Mesendoderm (in vitro differentiated cells): ENCODE measurements around the gene LRRTM4.

Experiments used
- DNase-seq: peaks from one replicate; pipeline ENCODE4 v3.0.0; 2013
- H2AK5ac ChIP-seq: 2 replicates; pipeline ENCODE4 v1.6.1; 2013; ENCODE audit warnings: low read length, inconsistent platforms
- H2BK120ac ChIP-seq: 2 replicates; pipeline ENCODE4 v1.6.1; 2013; ENCODE audit warnings: low read depth, mild to moderate bottlenecking, low read length, moderate library complexity, mixed read lengths
- H2BK15ac ChIP-seq: replicated peaks from 2 replicates; pipeline ENCODE4 v1.6.1; 2013; ENCODE audit warnings: low read depth, mild to moderate bottlenecking, moderate library complexity
- H2BK5ac ChIP-seq: 2 replicates; pipeline ENCODE4 v1.6.1; 2013; ENCODE audit warnings: low read length, inconsistent platforms
- H3K18ac ChIP-seq: 2 replicates; pipeline ENCODE4 v1.6.1; 2013; ENCODE audit warnings: mild to moderate bottlenecking, low read length, mixed read lengths
- H3K23ac ChIP-seq: one replicate; pipeline ENCODE4 v1.6.1; 2013; ENCODE audit warnings: low read length
- H3K27ac ChIP-seq: 2 replicates; pipeline ENCODE4 v1.5.1; 2013; ENCODE audit warnings: low read depth, mild to moderate bottlenecking, inconsistent platforms, low read length, moderate library complexity
- H3K27me3 ChIP-seq: 2 replicates; pipeline ENCODE4 v1.6.1; 2013; ENCODE audit warnings: low read length, control low read depth, mild to moderate bottlenecking, inconsistent platforms; ENCODE audit not compliant: insufficient read depth, poor library complexity
- H3K36me3 ChIP-seq: 2 replicates; pipeline ENCODE4 v1.6.1; 2013; ENCODE audit warnings: low read length, inconsistent platforms; ENCODE audit not compliant: control insufficient read depth, insufficient read depth
- H3K4ac ChIP-seq: one replicate; pipeline ENCODE4 v1.6.1; 2013; ENCODE audit warnings: low read depth, mild to moderate bottlenecking, low read length, moderate library complexity
- H3K4me1 ChIP-seq: 2 replicates; pipeline ENCODE4 v1.6.1; 2013; ENCODE audit warnings: low read depth, low read length, inconsistent platforms; ENCODE audit not compliant: control insufficient read depth
- H3K4me2 ChIP-seq: 2 replicates; pipeline ENCODE4 v1.6.1; 2013; ENCODE audit warnings: low read length
- H3K4me3 ChIP-seq: 2 replicates; pipeline ENCODE4 v1.5.1; 2013; ENCODE audit warnings: mild to moderate bottlenecking, low read length
- H3K56ac ChIP-seq: one replicate; pipeline ENCODE4 v1.6.1; 2013; ENCODE audit warnings: low read length
- H3K79me1 ChIP-seq: 2 replicates; pipeline ENCODE4 v1.6.1; 2013; ENCODE audit warnings: low read length, inconsistent platforms
- H3K79me2 ChIP-seq: 2 replicates; pipeline ENCODE4 v1.6.1; 2013; ENCODE audit warnings: mild to moderate bottlenecking, low read length; ENCODE audit not compliant: control insufficient read depth, insufficient read depth
- H3K9ac ChIP-seq: 2 replicates; pipeline ENCODE4 v1.6.1; 2013; ENCODE audit warnings: low read length, inconsistent platforms
- H4K5ac ChIP-seq: one replicate; pipeline ENCODE4 v1.6.1; 2013; ENCODE audit warnings: low read length
- H4K8ac ChIP-seq: one replicate; pipeline ENCODE4 v1.6.1; 2013; ENCODE audit warnings: low read depth, mild to moderate bottlenecking, control low read depth, low read length, moderate library complexity
- WGBS: extraction: QIAGEN DNeasy Blood & Tissue Kit; methylation state at CpG from one replicate; pipeline ENCODE4 v1.1.7; 2013; ENCODE audit warnings: low lambda C conversion rate, missing lambda C conversion rate; ENCODE audit not compliant: insufficient coverage; ENCODE audit errors: extremely low coverage; 5-methylcytosine and 5-hydroxymethylcytosine counted together

Gene LRRTM4

DNA sequence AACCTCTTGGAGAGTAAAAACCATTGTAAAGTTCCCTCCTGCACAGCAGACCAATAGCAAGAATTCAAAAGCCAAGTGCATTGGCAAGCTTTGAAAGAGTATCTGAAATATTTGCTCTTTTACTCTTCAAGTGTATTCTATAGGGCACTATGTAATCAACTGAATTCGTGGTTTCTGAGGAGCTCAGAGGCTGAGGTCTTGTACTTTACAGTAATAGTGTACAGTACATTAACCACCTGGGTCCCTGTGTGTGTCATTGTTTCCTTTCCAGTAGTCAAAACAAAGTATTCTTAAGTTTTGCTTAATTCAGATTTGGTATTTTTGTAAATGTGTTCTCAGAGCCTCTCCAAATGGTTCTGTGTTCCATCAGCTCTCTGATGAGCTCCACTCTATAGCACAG, 769.7 kb downstream of the LRRTM4 start:
- Histone ChIP-seq H2AK5ac (no peak overlapping the region), H4K8ac (no peak overlapping the region)
- WGBS = no CpG with 5 or more reads among the region's 1 CpG

DNA sequence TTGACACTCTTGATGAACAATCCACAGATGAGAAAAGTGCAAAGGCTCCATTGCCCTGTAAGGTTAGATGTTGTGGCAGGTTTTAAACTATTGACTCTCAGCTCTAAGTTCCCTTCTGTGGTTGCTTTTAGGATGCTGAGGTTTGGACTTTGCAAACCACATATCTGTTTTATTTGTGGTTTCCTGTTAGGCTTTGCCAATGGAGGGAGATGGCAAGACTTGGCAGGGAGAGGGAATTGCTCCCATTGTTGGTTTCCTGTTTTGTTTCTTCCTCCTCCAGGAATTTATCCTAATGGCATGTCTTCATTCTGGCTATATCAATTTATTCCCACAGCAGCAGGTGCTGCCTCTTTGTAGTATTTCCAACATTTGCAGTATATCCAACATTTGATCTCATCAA, 772.3 kb downstream of the LRRTM4 start:
- Histone ChIP-seq H3K36me3 (no peaks in the 10 kb centered on the region), H3K56ac (no peak overlapping the region), H3K79me2 (no peaks in the 10 kb centered on the region), H3K9ac (no peak overlapping the region), H3K4ac (no peak overlapping the region), H3K23ac (no peak overlapping the region), H3K27me3 (no peaks in the 10 kb centered on the region), H4K8ac (no peak overlapping the region), H3K4me3 (no peak overlapping the region), H3K18ac (no peak overlapping the region), H2BK5ac (no peak overlapping the region), H3K79me1 (no peaks in the 10 kb centered on the region), H2BK120ac (no peak overlapping the region), H3K4me2 (no peak overlapping the region), H3K4me1 (no peaks in the 10 kb centered on the region), H4K5ac (no peak overlapping the region), H3K27ac (no peak overlapping the region), H2AK5ac (no peak overlapping the region), H2BK15ac (no peak overlapping the region)
- no peak for DNase-seq

More for the DNA sequence above, 769.7 kb downstream of the LRRTM4 start:
- no peak overlapping the region for H3K56ac ChIP-seq
- H4K5ac ChIP-seq = no peak overlapping the region
- H3K36me3 ChIP-seq = no peaks in the 10 kb centered on the region
- no peak overlapping the region for H3K4me2 ChIP-seq
- H3K27me3 ChIP-seq = no peaks in the 10 kb centered on the region
- no peak overlapping the region for H2BK120ac ChIP-seq
- H3K9ac ChIP-seq = no peak overlapping the region
- H3K4ac ChIP-seq = no peak overlapping the region
- DNase-seq = no peak
- no peaks in the 10 kb centered on the region for H3K79me1 ChIP-seq
- H3K4me1 ChIP-seq = no peaks in the 10 kb centered on the region
- no peak overlapping the region for H3K4me3 ChIP-seq
- no peak overlapping the region for H3K23ac ChIP-seq
- no peak overlapping the region for H3K18ac ChIP-seq
- no peak overlapping the region for H2BK5ac ChIP-seq
- H3K79me2 ChIP-seq = no peaks in the 10 kb centered on the region
- no peak overlapping the region for H3K27ac ChIP-seq
- H2BK15ac ChIP-seq = no peak overlapping the region

DNA sequence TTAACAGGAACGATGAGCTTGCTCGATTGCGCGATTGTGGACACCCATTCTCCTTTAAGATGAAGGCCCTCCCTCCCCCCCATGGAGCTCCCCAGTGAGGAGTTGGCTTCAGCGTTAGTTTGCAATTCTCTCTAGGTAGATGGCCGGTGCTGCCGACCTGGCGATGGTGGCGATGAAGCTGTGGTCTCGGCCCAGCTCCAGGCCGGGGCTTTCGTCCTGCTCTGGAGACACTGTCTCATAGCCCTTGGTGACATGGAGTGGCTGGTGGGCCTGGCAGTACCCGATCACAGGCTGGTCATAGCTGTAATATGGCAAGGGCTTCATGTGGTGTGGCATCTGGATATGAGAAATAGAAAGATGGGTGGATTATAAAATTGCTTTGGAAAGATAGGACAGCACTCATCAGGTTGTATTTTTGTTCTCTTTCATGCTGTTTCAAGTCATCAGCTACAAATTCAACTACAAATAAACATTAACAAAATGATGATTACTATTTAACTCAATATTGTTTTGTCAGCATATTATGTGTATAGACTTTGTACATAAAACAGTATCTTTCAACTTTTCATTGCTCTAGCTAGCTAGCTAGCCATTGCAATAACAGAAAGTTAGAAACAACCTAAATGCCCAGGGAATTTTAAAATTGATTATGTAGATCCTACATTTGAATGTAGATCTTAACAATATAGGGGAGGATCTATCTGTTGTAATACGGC, 773.4 kb downstream of the LRRTM4 start:
- no peak overlapping the region for H2BK15ac ChIP-seq
- H3K27ac ChIP-seq = no peak overlapping the region
- no peak overlapping the region for H3K18ac ChIP-seq
- H2BK5ac ChIP-seq = no peak overlapping the region
- no peak overlapping the region for H3K4ac ChIP-seq
- H3K79me1 ChIP-seq = no peaks in the 10 kb centered on the region
- H4K8ac ChIP-seq = no peak overlapping the region
- H3K79me2 ChIP-seq = no peaks in the 10 kb centered on the region
- H3K27me3 ChIP-seq = no peaks in the 10 kb centered on the region
- H3K9ac ChIP-seq = no peak overlapping the region
- no peaks in the 10 kb centered on the region for H3K4me1 ChIP-seq
- H3K4me3 ChIP-seq = no peak overlapping the region
- no peak overlapping the region for H3K23ac ChIP-seq
- no peak overlapping the region for H3K56ac ChIP-seq
- H2AK5ac ChIP-seq = no peak overlapping the region
- H3K4me2 ChIP-seq = no peak overlapping the region
- no CpG with 5 or more reads among the region's 14 CpGs for WGBS
- no peak overlapping the region for H4K5ac ChIP-seq
- no peaks in the 10 kb centered on the region for H3K36me3 ChIP-seq
- H2BK120ac ChIP-seq = no peak overlapping the region
- DNase-seq = no peak

DNA sequence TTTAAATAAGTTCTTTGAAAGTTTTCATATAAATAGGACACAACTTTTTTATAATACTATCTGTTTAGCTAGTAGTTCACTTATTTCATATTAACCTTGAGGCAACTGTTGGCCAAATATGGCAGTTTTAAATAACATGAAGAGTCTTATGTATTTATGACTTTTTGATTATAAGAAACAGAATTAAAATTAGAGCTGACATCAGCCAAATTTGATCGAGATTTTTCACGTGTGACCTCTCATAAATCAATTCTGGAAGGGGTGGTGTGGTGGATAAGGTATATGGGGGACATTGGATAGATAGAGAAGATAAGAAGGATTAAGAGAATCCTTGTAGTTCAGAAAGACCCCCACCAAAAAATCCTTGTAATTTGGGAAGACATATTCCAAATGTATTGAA, 776.6 kb downstream of the LRRTM4 start:
- no peak for DNase-seq
- H3K4me3 ChIP-seq = no peak overlapping the region
- H3K79me1 ChIP-seq = no peaks in the 10 kb centered on the region
- no peak overlapping the region for H4K5ac ChIP-seq
- H3K9ac ChIP-seq = no peak overlapping the region
- no peak overlapping the region for H3K18ac ChIP-seq
- no peak overlapping the region for H2BK120ac ChIP-seq
- H2AK5ac ChIP-seq = no peak overlapping the region
- no peak overlapping the region for H3K23ac ChIP-seq
- no peaks in the 10 kb centered on the region for H3K4me1 ChIP-seq
- H3K27me3 ChIP-seq = no peaks in the 10 kb centered on the region
- H3K4me2 ChIP-seq = no peak overlapping the region
- no peak overlapping the region for H4K8ac ChIP-seq
- H3K79me2 ChIP-seq = no peaks in the 10 kb centered on the region
- no peak overlapping the region for H2BK5ac ChIP-seq
- no peak overlapping the region for H3K56ac ChIP-seq
- no peaks in the 10 kb centered on the region for H3K36me3 ChIP-seq
- WGBS = no CpG with 5 or more reads among the region's 2 CpGs
- H3K4ac ChIP-seq = no peak overlapping the region
- no peak overlapping the region for H2BK15ac ChIP-seq
- no peak overlapping the region for H3K27ac ChIP-seq

DNA sequence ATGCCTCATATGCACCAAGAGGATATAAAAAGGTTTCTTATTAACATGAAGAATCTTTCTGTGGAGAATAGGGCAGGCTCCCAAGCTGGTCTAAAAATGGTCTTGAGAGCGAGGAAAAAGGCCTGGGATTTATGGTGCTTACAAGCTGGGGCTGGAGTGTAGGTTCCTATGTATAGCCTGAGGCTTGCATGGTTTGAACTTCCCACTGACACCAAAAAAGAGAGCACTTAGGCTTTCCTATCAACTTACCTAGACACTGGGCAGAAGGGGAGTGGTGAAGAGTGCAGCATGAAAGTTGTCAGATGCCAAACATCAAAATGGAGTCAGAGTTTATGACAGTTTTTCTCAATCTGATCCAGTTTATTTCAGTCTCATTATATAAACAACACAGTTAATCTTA, 784.6 kb downstream of the LRRTM4 start:
- Histone ChIP-seq H3K9ac (no peak overlapping the region), H3K79me1 (no peaks in the 10 kb centered on the region), H2BK15ac (no peak overlapping the region), H3K27me3 (no peaks in the 10 kb centered on the region), H3K56ac (no peak overlapping the region), H3K4me3 (no peak overlapping the region), H4K5ac (no peak overlapping the region), H3K18ac (no peak overlapping the region), H3K23ac (no peak overlapping the region), H3K4me1 (no peaks in the 10 kb centered on the region), H2BK120ac (no peak overlapping the region), H3K36me3 (no peaks in the 10 kb centered on the region), H3K4me2 (no peak overlapping the region), H4K8ac (no peak overlapping the region), H3K4ac (no peak overlapping the region), H2AK5ac (no peak overlapping the region), H2BK5ac (no peak overlapping the region), H3K79me2 (no peaks in the 10 kb centered on the region), H3K27ac (no peak overlapping the region)
- no peak for DNase-seq
- WGBS = no CpG with 5 or more reads among the region's 1 CpG

DNA sequence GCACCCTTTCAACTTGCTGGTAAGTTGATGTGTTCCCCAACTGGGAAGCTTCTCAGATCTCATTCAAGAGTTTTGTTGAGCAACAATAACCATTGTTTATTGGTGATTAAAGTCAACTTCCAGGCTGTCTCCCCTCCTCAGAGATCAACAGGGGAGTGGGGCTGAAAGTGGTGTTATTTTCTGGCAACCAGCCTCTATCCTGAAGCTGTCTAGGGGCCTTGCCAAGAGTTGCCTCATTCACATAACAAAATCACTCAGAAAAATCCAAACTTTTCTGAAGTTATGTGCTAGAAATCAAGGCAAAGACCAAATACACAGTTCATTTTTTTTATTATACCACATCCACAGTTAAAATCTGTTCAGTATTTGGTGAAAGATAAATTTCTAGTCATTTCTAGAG, 788.4 kb downstream of the LRRTM4 start:
- Histone ChIP-seq H3K9ac (no peak overlapping the region), H4K8ac (no peak overlapping the region), H3K4ac (no peak overlapping the region), H3K23ac (no peak overlapping the region), H3K4me2 (no peak overlapping the region), H3K18ac (no peak overlapping the region), H3K56ac (no peak overlapping the region), H3K27ac (no peak overlapping the region), H2AK5ac (no peak overlapping the region), H3K4me3 (no peak overlapping the region), H3K79me1 (no peaks in the 10 kb centered on the region), H2BK15ac (no peak overlapping the region), H4K5ac (no peak overlapping the region), H2BK5ac (no peak overlapping the region), H3K27me3 (no peaks in the 10 kb centered on the region), H2BK120ac (no peak overlapping the region), H3K36me3 (no peaks in the 10 kb centered on the region), H3K79me2 (no peaks in the 10 kb centered on the region), H3K4me1 (no peaks in the 10 kb centered on the region)
- no peak for DNase-seq
